ENCODE data around the gene CAMTA1.

The CAMTA1 gene

DNA sequence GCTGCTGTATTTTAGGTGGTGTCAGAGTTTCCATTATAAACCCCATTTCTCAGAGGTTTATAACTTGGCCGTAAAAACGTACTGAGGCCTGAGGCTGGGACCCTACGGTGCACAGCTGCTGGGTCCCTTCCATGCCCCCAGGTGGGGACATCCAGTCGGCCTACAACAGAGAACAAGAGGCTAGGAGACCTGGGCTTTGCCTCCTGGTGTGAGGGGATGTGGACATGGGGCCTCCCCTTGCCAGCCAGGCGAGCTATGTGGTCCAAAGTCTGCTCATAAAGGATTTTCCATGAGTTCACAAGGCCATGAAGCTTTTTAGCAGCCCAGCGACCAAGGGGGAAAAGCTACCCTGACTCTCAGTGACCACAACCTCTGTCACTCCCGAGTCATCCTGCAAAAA, 724.3 kb downstream of the CAMTA1 start:
- no peak for DNase-seq (ENCODE audit: low read depth in 3 of 3)

DNA sequence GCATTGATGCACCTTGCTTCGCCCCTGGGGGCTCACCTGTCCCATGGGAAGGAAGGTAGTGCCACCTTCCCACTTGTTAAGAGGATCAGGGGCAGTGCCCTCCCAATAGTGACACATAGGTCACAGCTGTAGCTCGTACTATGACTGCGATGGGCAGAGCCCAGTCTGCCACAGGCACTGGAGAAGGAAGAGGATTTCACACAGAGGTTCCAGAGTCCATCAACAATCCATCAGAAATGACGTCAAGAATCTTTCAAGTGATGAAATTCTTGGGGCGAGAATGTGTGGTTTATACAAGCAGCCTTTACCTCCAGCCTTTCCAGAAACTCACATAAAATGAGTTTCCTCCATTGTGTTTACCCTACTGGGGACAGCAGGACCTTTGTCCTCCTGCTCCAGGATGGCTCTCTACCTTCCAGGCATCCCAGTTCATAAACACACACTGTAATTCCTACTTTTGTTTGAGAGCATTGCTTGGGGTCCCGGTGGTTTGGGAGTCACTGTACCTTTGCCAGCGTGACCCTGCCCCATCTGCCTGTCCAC, 725.2 kb downstream of the CAMTA1 start:
- no peak for DNase-seq (ENCODE audit: low read depth in 3 of 3)

DNA sequence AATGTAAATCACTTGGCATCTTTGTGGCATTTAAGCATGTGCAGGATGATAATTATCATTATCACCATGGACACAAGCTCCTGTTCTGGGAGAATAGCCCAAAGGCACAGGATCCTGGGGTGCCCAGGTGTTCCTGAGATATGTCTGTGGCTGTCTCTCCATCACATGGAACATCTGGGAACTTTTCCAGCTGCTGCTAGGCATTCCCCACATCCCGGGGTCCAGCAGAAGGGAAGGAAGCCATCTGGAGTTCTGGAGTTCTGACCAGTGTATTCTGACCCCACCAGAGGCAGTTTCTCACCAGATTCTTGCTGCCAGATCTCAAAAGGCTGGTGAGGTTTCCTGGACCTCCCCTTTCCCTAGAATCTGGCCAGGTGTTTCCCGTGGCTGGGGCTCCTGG, 726.1 kb downstream of the CAMTA1 start:
- DNase-seq (ENCODE audit: low read depth in 3 of 3), result no peak

DNA sequence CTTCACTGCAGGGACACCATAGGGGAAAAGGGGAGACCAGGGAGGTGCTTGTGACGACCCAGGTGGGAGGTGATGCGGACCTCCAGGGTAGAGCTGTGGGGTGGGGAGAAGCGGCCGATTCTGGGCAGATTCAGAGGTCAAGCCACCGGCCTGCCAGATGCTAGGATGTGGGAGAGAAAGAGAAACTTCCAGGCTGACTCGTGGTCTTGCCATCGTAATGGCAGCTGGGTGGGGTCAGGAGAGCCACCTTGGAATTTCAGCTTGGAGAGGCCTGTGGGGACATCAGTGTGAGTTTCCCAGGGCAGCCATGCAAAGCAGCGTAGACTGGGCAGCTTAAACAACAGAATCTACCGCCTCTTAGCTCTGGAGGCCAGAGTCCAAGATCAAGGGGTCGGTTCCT, 727.8 kb downstream of the CAMTA1 start:
- no peak for DNase-seq (ENCODE audit: low read depth in 3 of 3)

DNA sequence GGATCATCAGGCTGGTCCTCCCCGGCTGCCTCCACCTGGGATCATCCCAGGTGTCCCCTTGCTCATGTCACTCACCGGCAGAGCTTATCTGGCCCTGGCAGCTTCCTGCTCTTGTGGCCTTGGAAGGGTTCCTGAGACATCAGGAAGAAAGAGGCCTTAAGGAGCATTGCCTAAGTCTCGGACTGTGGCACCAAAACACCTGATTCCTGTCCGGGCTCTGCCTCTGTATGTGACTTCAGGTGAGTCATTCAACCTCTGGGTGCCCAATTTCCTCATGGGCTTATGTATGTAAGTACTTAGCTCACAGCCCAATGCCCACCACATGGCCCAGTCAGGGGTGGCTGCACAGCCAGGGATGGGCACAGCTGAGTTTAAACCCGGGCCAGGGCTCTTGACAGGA, 729.9 kb downstream of the CAMTA1 start:
- no peak for DNase-seq (ENCODE audit: low read depth in 3 of 3)

DNA sequence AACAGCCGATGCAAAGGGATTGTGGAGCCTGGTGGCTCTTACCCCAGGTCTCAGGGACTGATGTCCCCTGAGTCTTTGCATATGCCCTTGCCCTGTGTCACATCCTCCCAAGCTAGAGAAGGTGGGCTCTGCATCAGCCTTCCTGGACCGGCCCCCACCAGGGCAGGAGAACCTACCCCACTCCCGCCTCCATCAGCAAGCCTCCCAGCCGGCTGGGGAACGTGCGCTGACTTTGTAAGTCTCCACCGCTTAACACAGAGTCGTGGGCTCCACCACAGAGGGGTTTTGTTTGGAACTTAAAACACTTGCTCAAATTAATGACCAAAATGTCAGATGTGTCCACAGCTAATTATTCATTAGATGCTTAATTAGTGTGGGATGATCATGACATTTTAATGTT, 730.6 kb downstream of the CAMTA1 start:
- no peak for DNase-seq (ENCODE audit: low read depth in 3 of 3)

DNA sequence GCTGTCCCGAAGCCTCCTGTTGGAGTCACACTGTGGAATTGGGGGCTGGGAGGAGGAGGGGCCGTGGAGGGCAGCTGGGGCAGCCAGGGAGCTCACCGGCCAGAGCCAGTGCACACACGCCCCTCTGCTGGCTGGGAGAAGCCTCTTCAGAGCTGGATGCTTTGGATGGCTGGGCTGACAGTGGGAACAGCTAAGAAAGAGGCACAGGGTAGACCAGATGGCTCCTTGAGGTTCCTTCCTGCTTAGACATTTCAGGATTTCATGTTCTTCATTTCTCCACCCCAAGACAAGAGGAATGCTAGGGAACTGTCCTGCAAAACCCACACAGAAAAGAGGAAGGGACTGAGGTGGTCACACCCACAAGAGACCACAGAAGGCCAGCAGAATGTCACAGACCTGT, 731.1 kb downstream of the CAMTA1 start:
- DNase-seq (ENCODE audit: low read depth in 3 of 3), result no peak

DNA sequence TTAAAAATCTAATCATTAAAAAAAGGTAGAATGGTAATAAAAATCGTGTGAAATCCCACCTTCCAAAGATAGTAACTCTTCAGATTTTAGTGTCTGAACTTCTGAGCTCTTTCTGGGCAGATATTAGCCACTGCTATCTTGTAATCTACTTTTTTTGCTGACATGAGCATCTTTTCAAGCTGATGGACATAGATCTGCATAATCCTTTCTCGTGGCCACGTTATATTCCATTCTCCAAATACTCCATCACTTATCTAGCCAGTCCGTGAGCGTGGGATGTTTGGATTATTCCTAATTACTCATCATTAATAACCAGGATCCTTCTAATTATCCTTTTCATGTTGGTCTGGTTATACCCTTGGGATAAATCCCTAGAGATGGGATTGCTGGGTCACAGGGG, 731.7 kb downstream of the CAMTA1 start:
- no peak for DNase-seq (ENCODE audit: low read depth in 3 of 3)

DNA sequence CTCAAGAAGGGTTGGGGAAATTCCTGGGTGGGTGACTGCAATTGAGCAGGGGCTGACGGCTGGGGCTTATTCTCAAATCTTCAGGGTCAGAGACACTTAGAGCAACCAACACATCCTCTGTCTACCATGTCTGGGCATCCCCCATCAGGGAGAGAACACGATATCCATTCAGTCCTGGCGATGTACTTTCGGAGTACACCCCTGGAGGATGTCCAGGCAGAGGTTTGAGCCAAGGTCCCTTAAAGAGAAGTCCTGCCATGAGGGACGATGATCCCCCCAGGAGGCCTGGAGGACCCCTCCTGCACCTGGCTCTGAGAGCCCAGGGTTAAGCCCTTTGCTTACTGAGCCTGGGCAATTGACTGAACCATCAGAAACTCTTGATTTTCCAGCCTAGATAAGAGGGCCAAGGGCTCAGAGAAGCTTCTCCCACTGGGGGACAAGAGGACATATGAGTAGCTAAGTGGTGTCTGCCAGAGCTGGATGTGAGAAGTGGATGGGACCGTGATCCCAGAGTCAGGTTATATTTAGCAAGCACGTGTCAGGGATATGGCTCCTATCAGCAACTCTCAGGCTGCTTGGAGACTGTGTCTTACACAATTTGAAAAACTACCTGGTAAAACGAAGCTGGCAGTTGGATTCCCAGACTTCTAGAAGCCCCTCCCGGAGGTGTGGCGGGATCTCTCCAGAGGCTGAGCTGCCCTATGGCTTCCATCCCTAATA, 732.5 kb downstream of the CAMTA1 start:
- DNase-seq (ENCODE audit: low read depth in 3 of 3), result no peak

DNA sequence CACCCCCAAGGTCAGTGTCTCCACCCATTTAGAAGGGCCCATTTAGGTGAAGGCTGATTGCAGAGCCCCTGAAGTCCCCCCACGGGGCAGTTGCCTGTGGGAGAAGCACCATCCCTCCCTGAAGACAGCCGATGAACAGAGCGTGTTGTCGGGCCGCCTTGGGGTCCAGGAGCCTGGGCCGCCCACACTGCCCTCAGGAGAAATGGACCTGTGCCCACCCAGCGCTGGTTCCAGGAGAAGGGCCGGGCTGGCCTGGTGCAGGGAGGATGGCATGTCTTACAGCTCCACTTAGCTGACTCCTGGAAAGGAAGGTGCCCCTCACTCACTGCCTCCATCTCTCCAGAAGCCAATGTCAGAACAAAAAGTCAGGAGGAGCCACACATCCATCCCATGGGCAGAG, 733.2 kb downstream of the CAMTA1 start:
- no peak for DNase-seq (ENCODE audit: low read depth in 3 of 3)

DNA sequence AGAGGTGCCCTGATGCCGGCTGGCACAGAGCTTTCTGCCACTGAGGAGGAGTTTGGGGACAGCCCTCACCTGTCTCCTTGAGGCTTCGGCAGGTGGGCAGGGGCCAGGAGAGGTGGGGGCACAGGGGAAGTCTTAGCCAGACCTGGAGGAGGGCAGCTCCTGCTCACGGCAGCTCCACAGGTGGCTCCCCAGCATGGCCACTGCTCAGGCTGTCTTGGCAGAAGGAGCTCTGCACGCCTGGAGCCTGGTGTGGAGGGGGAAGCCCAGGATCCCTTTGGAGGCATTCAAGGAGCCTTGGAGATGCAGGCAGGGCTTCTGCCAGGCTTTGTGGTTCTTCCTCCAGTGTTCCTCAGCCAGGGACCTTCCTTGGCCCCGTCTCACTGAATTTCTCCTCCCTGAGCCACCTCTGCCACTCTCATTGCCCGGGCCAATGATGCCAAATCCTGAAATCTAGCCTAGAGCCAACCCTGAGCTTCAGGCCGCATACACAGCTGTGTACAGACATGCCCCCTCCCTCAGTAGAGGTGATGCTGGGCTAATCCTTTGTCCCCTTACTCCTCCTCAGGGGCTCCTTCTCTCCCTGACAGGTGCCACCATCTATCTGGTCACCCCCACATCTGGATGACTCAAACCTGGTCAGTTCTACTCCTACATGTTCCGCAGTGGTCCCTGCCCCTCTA, 734.1 kb downstream of the CAMTA1 start:
- no peak for DNase-seq (ENCODE audit: low read depth in 3 of 3)

DNA sequence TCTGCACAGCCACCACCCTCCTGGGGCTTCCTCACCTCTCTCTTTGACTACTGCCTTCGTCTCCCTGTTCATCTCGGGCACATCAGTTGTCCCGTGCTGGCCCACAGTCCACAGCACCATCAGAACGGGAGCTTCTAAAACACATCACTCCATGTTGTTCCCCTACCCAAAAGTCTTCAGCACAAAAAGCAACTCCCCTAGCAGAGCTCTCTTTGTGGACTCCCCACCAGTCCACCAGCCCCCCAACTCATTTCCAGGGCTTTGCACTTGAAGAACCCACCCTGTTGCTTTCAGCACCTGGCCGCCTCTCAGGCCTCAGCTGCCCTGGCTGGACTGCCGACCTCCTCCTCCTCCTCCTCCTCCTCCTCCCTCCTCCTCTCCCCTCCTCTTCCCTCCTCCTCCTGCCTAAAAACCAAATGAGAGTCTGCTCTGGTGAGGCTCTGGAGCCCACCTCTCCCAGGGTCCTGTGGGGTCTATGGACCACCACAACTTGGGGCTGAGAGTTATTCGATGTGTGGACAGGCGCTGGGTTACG, 734.7 kb downstream of the CAMTA1 start:
- no peak for DNase-seq (ENCODE audit: low read depth in 3 of 3)

DNA sequence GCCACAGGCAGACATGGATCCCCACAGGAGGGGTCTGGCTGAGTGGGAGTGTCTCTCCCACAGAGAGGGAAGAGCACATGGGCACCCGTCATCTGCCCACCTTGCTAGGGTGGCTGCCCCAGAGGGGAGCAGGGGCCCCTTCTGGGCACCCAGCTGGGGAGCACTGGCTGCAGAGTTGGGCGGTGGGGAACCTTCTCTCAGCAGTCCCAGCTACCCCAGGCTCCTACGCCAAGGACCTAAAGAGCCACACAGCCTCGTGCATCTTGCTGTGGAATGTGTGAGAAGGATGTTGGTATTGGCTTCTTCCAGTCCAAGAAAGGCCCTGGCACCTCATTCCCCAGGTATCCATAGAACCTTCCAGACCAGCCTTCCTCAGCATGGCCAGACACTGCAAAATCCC, 735.2 kb downstream of the CAMTA1 start:
- DNase-seq (ENCODE audit: low read depth in 3 of 3), result no peak

DNA sequence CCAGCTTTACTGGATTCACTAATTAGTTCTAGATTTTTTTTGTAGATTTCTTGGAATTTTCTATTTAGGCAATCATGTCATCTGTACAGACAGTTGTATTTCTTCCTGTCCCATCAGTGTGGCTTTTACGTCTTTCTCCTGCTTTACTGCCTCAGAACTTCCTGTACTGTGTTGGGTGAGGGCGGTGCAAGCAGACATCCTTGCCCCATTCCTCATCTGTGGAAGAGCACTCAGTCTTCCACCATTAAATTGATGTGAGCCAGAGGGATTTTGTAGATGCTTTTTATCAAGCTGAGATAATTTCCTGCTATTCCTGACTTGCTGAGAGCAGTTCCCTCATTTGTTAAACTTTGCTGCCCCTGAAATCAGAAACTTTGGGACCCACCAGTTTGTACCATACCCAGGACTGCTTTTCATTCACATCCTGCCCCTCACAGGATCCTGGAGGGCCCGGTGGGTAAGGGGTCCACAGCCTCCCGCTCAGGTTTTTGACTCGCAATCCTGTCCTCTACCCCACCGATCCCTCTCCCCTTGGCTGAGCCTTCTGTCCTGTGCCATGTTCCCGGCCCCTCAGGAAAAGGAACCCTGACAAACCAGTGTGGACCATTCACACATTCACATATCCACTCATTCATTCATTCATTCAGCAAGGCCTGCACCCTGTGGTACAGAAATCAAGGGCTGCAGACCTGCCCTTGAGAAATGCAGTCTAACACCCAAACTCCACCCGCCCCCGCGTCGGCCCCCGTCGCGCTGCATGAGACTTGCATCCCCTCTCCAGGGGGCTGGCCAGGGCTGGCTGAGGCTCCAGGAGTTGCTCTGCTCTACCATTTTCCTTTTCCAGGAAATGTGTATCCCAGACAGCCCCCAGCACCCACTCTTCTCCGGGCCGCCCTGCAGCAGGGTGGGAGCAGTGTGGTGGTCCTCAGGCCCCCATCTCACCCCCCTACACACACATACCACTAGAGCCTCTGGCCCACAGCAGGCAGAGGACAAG, 739.4 kb downstream of the CAMTA1 start:
- DNase-seq (ENCODE audit: low read depth in 3 of 3), result no peak

DNA sequence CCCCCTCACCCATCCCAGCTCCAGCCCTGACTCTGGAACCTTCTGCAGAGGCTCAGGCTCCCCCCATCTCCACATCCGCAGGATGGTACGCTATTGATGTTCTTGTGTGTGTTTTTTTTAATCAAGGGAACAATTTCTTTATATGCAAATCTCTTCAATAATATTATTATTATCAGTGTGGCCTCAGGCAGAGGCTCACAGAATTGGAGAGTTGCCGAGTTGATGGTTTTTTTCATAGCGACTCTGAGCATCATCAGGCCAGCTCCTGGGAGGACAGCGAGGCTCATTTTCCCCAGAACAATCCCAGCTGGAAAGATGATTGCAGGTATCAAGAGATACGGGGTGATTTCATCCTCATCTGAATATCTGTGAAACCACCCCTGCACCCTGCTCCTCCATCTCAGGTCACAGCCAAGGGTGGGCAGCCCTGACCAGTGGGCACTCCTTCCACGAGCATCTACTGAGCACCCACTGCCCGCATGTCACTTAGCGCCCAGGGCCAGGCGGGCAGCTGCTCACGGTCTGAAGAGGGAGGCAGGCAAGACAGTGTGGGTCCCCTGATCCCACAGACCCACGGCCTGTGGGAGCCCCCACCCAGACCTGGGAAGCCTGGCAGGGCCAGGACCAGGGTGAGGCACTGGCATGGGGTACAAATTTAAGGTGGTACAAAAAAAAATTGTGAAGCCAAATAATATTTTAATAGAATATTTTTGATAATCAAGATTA, 740.2 kb downstream of the CAMTA1 start:
- DNase-seq (ENCODE audit: low read depth in 3 of 3), result no peak

DNA sequence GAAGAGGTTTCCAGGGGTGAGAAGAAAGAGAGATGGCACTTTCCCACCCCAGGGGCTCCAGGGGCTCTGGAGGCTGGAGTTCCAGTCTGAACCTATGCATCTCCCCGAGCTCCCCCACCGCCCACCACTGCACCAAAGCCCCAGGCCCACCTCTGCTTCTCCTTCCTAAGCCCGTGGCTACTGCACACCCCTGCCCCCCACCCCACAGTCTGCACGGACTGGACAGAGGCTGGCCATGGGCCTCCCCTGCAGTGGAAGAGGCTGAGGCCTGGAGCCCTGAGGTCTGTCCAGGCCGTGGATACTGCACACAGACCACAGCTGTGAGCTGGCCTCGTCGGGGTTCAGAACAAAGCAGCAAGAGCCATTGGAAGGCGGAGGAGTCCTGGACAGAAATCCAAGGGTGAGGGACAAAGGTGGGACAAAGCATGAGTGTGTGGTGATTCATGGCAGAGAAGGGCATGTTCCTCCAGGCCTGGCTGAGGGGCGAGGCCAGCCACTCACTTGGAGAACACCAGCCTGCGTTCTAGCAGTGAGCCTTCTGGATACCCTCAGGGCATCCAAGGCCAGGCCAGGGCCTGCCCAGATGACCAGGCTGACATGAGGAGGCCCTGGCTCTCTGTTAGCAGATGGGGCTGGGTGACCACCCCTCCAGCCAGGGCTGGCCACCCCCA, 741.1 kb downstream of the CAMTA1 start:
- DNase-seq (ENCODE audit: low read depth in 3 of 3), result no peak

DNA sequence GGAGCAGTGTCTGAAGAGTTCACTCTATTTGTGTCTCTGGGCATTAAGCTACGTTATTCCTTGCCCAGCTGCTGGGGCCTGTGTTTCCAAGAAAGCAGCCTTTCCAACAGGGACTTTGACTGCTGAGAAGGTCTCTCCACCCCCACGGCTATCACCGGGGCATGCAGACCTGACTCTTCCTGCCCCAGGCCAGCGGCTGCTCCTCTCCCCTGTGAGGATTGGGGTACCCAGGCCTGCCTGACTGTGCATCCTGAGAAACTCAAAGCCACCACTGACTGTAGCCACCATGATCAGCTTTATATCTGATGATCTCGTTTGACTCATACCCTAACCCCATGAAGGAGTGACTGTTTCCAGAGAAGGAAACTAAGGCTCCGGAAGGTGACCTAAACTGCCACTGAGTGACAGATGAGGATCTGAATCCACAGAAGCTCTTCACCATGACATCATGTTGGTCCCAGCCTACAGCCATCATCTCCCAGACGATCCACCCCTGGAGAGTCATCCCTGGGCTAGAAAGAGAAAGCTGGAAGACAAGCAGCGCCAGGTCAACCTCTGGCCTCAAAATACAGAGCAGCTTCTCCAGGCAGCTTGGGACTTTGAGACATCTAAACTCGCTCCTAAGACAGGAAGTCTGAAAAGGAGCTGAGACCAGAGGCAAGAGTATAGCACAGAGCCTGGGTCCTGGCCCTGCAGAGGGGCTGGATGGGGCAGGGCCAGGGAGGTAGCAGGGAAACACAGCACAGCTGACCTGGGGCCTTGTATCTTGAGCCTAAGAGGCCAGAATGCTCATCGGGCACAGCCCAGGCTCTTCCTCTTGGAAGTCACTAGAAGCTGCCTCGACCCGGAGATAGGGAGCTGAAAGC, 741.8 kb downstream of the CAMTA1 start:
- DNase-seq (ENCODE audit: low read depth in 3 of 3), result no peak

DNA sequence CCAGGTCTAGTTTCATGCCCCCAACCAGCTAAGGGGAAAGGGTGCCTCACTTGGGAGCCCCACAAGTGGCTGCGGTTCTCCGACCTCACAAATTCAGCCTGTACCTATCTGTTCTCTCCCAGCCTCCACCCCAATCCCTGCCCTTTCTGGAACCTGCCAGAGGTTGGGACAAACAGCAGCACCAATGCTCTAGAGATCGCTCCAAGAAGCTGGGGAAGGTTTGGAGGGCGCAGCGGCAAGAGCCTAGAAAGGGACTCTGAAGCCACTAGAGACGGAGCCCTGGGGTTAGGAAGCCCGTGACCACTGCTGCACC, 742.4 kb downstream of the CAMTA1 start:
- DNase-seq (ENCODE audit: low read depth in 3 of 3), result no peak

DNA sequence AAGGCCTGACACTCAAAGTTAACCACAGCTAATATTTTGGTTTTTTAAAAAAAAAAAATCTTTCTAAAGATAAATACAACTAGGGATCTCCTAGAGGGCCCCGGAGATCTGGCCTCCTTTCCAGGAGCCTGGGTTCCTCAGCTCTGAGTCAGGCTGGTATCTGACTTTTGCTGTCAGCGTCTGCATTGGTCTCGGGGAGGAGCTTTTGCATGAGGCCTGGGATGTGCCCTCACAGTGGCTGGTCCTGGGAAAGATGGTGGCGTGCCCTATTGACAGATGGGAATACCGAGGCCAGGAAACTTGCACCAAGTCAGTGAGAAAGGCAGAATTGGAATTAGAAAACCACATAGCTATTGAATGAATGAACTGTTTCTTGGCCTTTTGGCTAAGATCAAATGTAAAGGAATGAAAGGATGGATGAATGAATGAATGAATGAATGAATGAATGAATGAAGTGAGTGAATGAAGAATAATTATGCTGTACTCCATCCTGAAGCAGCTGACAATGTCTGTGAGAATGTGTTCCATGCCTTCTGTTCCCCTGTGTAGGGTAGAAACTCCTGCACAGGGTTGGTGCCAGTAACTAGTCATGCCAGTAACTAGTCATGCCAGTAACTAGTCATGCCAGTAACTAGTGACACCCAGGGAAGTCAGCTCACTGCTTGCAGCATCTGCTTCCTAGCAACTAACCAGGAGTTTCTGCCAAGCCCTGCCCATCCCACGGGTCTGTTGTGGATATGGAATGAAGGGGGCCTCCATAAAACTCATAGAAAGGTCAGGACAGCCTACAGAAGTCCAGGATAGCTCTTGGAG, 743.3 kb downstream of the CAMTA1 start:
- no peak for DNase-seq (ENCODE audit: low read depth in 3 of 3)

Data from stimulated activated CD4-positive, alpha-beta T cell treated with anti-CD3 and anti-CD28 coated beads, TNF-alpha, amount 100 ng/mL, for 48 hours (primary cell).